Natural killer cell (primary cell): Measurements from ENCODE around the gene MT1F. TPM values are rescaled to one million over a fixed set of nuclear protein-coding genes. Genes with fewer than 3 reads are reported as not detected.

Experiments used
- ATAC-seq, 3 donors: fragments of 150-1000 bp in 2 of 3; fragments of 200-7000 bp in 1 of 3; cut with Tn5 transposase; 1 replicate in 1 of 3; 2 replicates in 2 of 3; pipeline ENCODE4 v1.10.0; 2021; ENCODE audit warnings: mild to moderate bottlenecking in 2 of 3, moderate library complexity in 2 of 3
- DNase-seq, 2 donors: peaks; one replicate each; pipeline versions ENCODE4 v3.0.0 to v3.0.0-alpha.2; 2013 to 2021; ENCODE audit warnings: mixed read lengths in 1 of 2
- H3K27ac ChIP-seq: one replicate; pipeline ENCODE4 v1.5.1; 2013; ENCODE audit warnings: mild to moderate bottlenecking, low read length
- H3K27me3 ChIP-seq: one replicate; pipeline ENCODE4 v1.6.1; 2013; ENCODE audit warnings: low read length; ENCODE audit not compliant: control insufficient read depth, insufficient read depth
- H3K36me3 ChIP-seq: one replicate; pipeline ENCODE4 v1.6.1; 2013; ENCODE audit warnings: low read length; ENCODE audit not compliant: control insufficient read depth, insufficient read depth
- H3K4me1 ChIP-seq: one replicate; pipeline ENCODE4 v1.6.1; 2013; ENCODE audit warnings: low read length; ENCODE audit not compliant: control insufficient read depth, insufficient read depth
- H3K4me3 ChIP-seq: one replicate; pipeline ENCODE4 v1.5.1; 2013; ENCODE audit warnings: low read length
- H3K9me3 ChIP-seq: one replicate; pipeline ENCODE4 v1.6.1; 2013; ENCODE audit warnings: low read length; ENCODE audit not compliant: control insufficient read depth, insufficient read depth
- H3K27ac Mint-ChIP-seq, 2 donors: one replicate each; pipeline ENCODE4 v1.8.0; 2022; ENCODE audit warnings: mild to moderate bottlenecking in 2 of 2, mixed read lengths in 2 of 2, moderate library complexity in 1 of 2
- H3K27me3 Mint-ChIP-seq, 2 donors: one replicate each; pipeline ENCODE4 v1.8.0; 2022; ENCODE audit warnings: low read depth in 2 of 2, mixed read lengths in 2 of 2
- H3K36me3 Mint-ChIP-seq: one replicate; pipeline ENCODE4 v1.8.0; 2022; ENCODE audit warnings: mixed read lengths
- H3K4me1 Mint-ChIP-seq, 2 donors: one replicate each; pipeline ENCODE4 v1.8.0; 2022; ENCODE audit warnings: mixed read lengths in 2 of 2
- H3K4me3 Mint-ChIP-seq: one replicate; pipeline ENCODE4 v1.8.0; 2022; ENCODE audit warnings: mild to moderate bottlenecking, moderate library complexity, mixed read lengths
- H3K9me3 Mint-ChIP-seq, 2 donors: one replicate each; pipeline ENCODE4 v1.8.0; 2022; ENCODE audit warnings: mixed read lengths in 2 of 2
- WGBS: methylation state at CpG from one replicate; pipeline ENCODE4 v1.1.7; 2013; ENCODE audit warnings: missing lambda C conversion rate; ENCODE audit not compliant: insufficient coverage; 5-methylcytosine and 5-hydroxymethylcytosine counted together
- intact Hi-C: fragments of 100-400 bp; cut with micrococcal nuclease; formaldehyde crosslinking; loops from one replicate; pipeline ENCODE4 v1.14.2; 2022
- total RNA-seq, 4 donors: library from RNA; stranded (reverse); fragments of 120-200 nt in 1 of 4; gene quantifications; one replicate each; pipeline versions ENCODE4 v1.2.3 to v1.2.4, GENCODE V29; 2013 to 2022
- TF ChIP-seq, protein P1 (sequence below): fragments of 200-600 bp; IDR thresholded peaks from one replicate; pipeline ENCODE4 v1.8.0; 2022; ENCODE audit warnings: antibody characterized with exemption

MT1F gene
- total RNA-seq, 3 donors from 2014 or later (not counting 1 experiment from before 2014, with no cell fraction given) = 3.8 to 8.0 (median 5.4) TPM

DNA sequence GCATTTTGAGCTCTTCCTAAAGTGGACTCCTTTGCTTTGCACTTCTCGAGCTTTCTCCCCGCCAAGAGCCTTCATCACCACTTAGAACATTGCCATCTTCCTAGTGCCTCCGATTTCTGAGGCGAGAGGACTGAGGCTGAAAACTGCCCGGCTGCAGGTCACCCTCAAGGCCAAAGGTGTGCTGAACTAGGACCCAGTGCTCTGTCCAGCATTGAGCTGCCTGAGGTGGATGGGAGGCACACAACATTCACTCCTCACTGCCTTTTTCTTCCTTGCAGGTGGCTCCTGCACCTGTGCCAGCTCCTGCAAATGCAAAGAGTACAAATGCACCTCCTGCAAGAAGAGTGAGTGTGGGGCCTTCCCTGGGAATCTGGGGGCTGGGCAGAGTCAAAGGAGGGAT, 13.9 kb upstream of the MT1F start:
- intact Hi-C loops = no loop called here
- 44% methylated on average over 5 of the region's 5 CpGs for WGBS
- ATAC-seq = no peak

DNA sequence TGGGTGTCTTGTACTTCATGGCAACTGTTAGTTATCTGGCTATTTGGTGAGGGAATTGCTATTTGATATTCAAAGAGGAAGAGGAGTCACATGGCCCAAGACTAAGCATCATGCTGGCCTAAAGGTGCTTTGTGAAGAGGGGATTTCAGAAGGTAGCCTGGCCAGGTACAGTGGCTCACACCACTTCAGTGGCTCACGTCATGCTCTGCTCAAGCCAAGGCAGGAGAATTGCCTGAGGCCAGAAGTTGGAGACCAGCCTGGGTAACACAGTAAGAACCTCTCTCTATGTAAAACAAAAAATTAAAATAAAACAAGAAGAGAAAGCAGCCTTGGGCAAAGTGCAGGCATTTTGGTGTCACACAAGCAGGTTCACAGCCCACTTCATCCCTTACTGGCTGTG, 12.4 kb upstream of the MT1F start:
- no peaks in the 10 kb centered on the region for H3K36me3 ChIP-seq
- no peak overlapping the region for H3K27ac ChIP-seq
- H3K4me3 ChIP-seq = no peak overlapping the region
- 86% methylated on average over 1 of the region's 1 CpG for WGBS
- Mint-ChIP-seq H3K9me3 (no peaks in the 10 kb centered on the region), H3K4me1 (peaks cover 16 to 21% of the 10 kb centered on the region in 2 donors), H3K27me3 (peaks cover 46 to 59% of the 10 kb centered on the region in 2 donors), H3K36me3 (no peaks in the 10 kb centered on the region), H3K27ac (no peak overlapping the region), H3K4me3 (no peak overlapping the region)
- intact Hi-C loops = no loop called here
- TF ChIP-seq, protein P1, sequence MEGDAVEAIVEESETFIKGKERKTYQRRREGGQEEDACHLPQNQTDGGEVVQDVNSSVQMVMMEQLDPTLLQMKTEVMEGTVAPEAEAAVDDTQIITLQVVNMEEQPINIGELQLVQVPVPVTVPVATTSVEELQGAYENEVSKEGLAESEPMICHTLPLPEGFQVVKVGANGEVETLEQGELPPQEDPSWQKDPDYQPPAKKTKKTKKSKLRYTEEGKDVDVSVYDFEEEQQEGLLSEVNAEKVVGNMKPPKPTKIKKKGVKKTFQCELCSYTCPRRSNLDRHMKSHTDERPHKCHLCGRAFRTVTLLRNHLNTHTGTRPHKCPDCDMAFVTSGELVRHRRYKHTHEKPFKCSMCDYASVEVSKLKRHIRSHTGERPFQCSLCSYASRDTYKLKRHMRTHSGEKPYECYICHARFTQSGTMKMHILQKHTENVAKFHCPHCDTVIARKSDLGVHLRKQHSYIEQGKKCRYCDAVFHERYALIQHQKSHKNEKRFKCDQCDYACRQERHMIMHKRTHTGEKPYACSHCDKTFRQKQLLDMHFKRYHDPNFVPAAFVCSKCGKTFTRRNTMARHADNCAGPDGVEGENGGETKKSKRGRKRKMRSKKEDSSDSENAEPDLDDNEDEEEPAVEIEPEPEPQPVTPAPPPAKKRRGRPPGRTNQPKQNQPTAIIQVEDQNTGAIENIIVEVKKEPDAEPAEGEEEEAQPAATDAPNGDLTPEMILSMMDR = no peak
- DNase-seq (no peak), ATAC-seq (no peak)
- H3K27me3 ChIP-seq = peaks cover 9% of the 10 kb centered on the region
- peaks cover 18% of the 10 kb centered on the region for H3K4me1 ChIP-seq
- no peaks in the 10 kb centered on the region for H3K9me3 ChIP-seq

More for the DNA sequence above, 13.9 kb upstream of the MT1F start:
- no peak overlapping the region for H3K27ac Mint-ChIP-seq
- Histone ChIP-seq H3K4me3 (no peak overlapping the region), H3K27ac (no peak overlapping the region), H3K27me3 (peaks cover 15% of the 10 kb centered on the region), H3K36me3 (no peaks in the 10 kb centered on the region), H3K9me3 (no peaks in the 10 kb centered on the region), H3K4me1 (peaks cover 18% of the 10 kb centered on the region)
- no peak for DNase-seq
- H3K4me3 Mint-ChIP-seq = peak overlapping the region; percentile 74
- TF ChIP-seq, protein P1 = no peak
- H3K36me3 Mint-ChIP-seq = no peaks in the 10 kb centered on the region
- H3K27me3 Mint-ChIP-seq = peaks cover 53 to 66% of the 10 kb centered on the region in 2 donors
- peaks cover 16 to 21% of the 10 kb centered on the region in 2 donors for H3K4me1 Mint-ChIP-seq
- H3K9me3 Mint-ChIP-seq = no peaks in the 10 kb centered on the region

DNA sequence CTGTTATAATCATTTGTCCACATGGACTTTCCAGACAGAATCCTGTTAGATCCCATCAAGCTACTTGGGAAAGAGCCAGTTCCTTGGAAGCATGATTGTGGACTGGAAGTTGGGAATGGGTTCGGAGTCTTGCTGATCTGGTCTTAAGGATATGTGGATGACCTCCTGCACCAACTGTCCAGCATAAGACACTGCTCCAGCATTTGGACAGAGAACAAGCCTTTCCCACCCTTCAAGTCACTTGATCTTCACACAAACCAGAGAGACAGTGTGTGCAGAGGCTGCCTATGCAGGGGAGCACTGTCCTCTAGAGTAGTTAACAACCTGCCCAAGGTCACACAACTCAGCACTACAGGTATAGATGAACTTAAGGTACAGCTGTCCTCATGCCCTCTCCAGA, 11.9 kb upstream of the MT1F start:
- no peaks in the 10 kb centered on the region for H3K9me3 ChIP-seq
- WGBS = 0% methylated on average over 1 of the region's 1 CpG
- intact Hi-C loops = no loop called here
- peaks cover 16 to 21% of the 10 kb centered on the region in 2 donors for H3K4me1 Mint-ChIP-seq
- no peak overlapping the region for H3K27ac ChIP-seq
- H3K4me3 Mint-ChIP-seq = no peak overlapping the region
- no peak overlapping the region for H3K4me3 ChIP-seq
- H3K27ac Mint-ChIP-seq = no peak overlapping the region
- no peaks in the 10 kb centered on the region for H3K9me3 Mint-ChIP-seq
- H3K27me3 ChIP-seq = peaks cover 9% of the 10 kb centered on the region
- peaks cover 44 to 54% of the 10 kb centered on the region in 2 donors for H3K27me3 Mint-ChIP-seq
- TF ChIP-seq, protein P1 = no peak
- DNase-seq (no peak), ATAC-seq (no peak)
- H3K4me1 ChIP-seq = peaks cover 18% of the 10 kb centered on the region
- no peaks in the 10 kb centered on the region for H3K36me3 Mint-ChIP-seq
- H3K36me3 ChIP-seq = no peaks in the 10 kb centered on the region
